ENCODE results near the gene EID1. TPM values are rescaled to one million over a fixed set of nuclear protein-coding genes. Genes with fewer than 3 reads are reported as not detected.
A peak's percentile ranks its signal among the peaks of the same experiment; 100 is the strongest.

EID1 gene
- total and polyA plus RNA-seq, 9 of the 15 experiments (the other 6 are each of a cell fraction or from before 2014, with no cell fraction given) = 46.5 to 211 (median 143) TPM

DNA sequence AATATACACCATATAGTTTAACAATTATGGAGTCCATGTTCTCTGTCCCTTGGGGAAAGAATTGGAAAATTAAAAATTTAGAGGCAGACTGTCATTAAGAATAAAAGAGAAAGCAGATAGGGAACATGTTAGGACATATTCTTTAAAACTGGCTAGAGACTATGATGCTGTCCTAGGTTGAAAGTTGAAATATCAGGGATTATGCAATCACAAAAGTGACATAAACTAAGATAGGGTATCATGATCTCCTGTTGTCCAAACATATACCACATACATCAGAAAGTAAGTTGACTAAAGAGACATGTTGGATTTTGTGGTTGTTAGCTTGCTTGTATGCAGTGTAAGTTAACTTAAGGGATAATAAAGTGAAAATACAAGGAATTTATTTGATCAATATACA, 9.9 kb upstream of the EID1 start:
- ChIA-PET POLR2A (no interaction called here), CTCF (ENCODE audit: low intra/inter-chr PET ratio) (no interaction called here)
- Histone ChIP-seq H3K27ac (ENCODE audit: extremely low read depth, low read depth, low read length) (no peak overlapping the region), H3K9me3 (replicated peaks; ENCODE audit: control insufficient read depth, insufficient read depth, low read depth, low read length) (no peaks in the 10 kb centered on the region), H3K4me1 (replicated peaks in 1 of 2; ENCODE audit: control insufficient read depth in 2 of 2, insufficient read depth in 2 of 2, low read length in 2 of 2) (no peaks in the 10 kb centered on the region), H2AFZ (ENCODE audit: low read depth, low read length) (no peak overlapping the region), H3K4me3 (no peak overlapping the region), H3K9me1 (ENCODE audit: control insufficient read depth, insufficient read depth, low read length) (no peaks in the 10 kb centered on the region), H4K20me1 (replicated peaks; ENCODE audit: control insufficient read depth, insufficient read depth, low read length) (no peaks in the 10 kb centered on the region), H3K36me3 (ENCODE audit: control insufficient read depth, insufficient read depth, low read length) (no peaks in the 10 kb centered on the region), H3K27me3 (ENCODE audit: control insufficient read depth in 2 of 2, insufficient read depth in 2 of 2, low read length in 2 of 2) (no peaks in the 10 kb centered on the region), H3K4me2 (ENCODE audit: insufficient read depth, low read length) (no peak overlapping the region), H3K9ac (ENCODE audit: insufficient read depth in 1 of 2, low read depth in 2 of 2, low read length in 2 of 2) (no peak overlapping the region), H3K79me2 (ENCODE audit: control insufficient read depth, insufficient read depth, low read length) (no peaks in the 10 kb centered on the region)
- DNase-seq (ENCODE audit: extremely low read depth in 1 of 4, low spot score in 3 of 4) (no peak), FAIRE-seq (peak; percentile 29), ATAC-seq (no peak)
- in situ Hi-C loops (cut with MboI) = loop anchor here (5.0 to 10.0 kb wide), 2 partner anchors 94 to 357 kb away; partner anchors contain the start of gene SHC4
- peak; percentile 78 for TF ChIP-seq CEBPB (tag; IDR thresholded peaks at IDR 0.05)
- no peak for TF ChIP-seq CEBPG (CRISPR knock-in tag; IDR thresholded peaks at IDR 0.05)
- TF ChIP-seq CEBPG (tag; conservative IDR thresholded peaks at IDR 0.05 in 1 of 2, IDR thresholded peaks at IDR 0.05 in 1 of 2) = peak; percentile 68 to 70
- TF ChIP-seq, protein P1, sequence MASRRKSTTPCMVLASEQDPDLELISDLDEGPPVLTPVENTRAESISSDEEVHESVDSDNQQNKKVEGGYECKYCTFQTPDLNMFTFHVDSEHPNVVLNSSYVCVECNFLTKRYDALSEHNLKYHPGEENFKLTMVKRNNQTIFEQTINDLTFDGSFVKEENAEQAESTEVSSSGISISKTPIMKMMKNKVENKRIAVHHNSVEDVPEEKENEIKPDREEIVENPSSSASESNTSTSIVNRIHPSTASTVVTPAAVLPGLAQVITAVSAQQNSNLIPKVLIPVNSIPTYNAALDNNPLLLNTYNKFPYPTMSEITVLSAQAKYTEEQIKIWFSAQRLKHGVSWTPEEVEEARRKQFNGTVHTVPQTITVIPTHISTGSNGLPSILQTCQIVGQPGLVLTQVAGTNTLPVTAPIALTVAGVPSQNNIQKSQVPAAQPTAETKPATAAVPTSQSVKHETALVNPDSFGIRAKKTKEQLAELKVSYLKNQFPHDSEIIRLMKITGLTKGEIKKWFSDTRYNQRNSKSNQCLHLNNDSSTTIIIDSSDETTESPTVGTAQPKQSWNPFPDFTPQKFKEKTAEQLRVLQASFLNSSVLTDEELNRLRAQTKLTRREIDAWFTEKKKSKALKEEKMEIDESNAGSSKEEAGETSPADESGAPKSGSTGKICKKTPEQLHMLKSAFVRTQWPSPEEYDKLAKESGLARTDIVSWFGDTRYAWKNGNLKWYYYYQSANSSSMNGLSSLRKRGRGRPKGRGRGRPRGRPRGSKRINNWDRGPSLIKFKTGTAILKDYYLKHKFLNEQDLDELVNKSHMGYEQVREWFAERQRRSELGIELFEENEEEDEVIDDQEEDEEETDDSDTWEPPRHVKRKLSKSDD (conservative IDR thresholded peaks at IDR 0.05; ENCODE audit: low read length) = no peak
- intact Hi-C loops (cut with micrococcal nuclease) = no loop called here
- BruUV-seq (replicated peaks) = no TSS peak
